Activated CD4-positive, alpha-beta T cell treated with anti-CD3 and anti-CD28 coated beads, Interleukin-2, amount 50 U/mL, for 4 hours (primary cell): ENCODE data around the gene AIPL1.

Experiments
- DNase-seq, 2 experiments: peaks; one replicate each; pipeline ENCODE4 v3.0.0-alpha.2; 2020

AIPL1 gene

GRCh38 chr17:6465206-6466003 is 30.5 kb upstream of the AIPL1 start:
- DNase-seq: no peak

GRCh38 chr17:6464446-6465041 is 29.6 kb upstream of the AIPL1 start:
- no peak for DNase-seq

GRCh38 chr17:6463616-6464445 is 28.9 kb upstream of the AIPL1 start:
- DNase-seq: no peak

- DNase-seq: no peak
Measured at GRCh38 chr17:6462692-6463091, 27.8 kb upstream of the AIPL1 start.

- DNase-seq: no peak
Measured at GRCh38 chr17:6461792-6462524, 27.0 kb upstream of the AIPL1 start.

GRCh38 chr17:6461246-6461645 is 26.3 kb upstream of the AIPL1 start:
- DNase-seq: no peak

GRCh38 chr17:6460531-6461161 is 25.7 kb upstream of the AIPL1 start:
- DNase-seq: no peak

- DNase-seq: no peak
Measured at GRCh38 chr17:6458460-6458950, 23.6 kb upstream of the AIPL1 start.

- no peak for DNase-seq
Measured at GRCh38 chr17:6457688-6458459, 23.0 kb upstream of the AIPL1 start.

GRCh38 chr17:6456914-6457687 is 22.2 kb upstream of the AIPL1 start:
- no peak for DNase-seq

- no peak for DNase-seq
Measured at GRCh38 chr17:6456321-6456720, 21.4 kb upstream of the AIPL1 start.

GRCh38 chr17:6455321-6455705 is 20.4 kb upstream of the AIPL1 start:
- DNase-seq: peak; percentile 10 to 23

GRCh38 chr17:6454495-6455320 is 19.8 kb upstream of the AIPL1 start:
- no peak for DNase-seq

GRCh38 chr17:6453279-6454024 is 18.5 kb upstream of the AIPL1 start:
- DNase-seq: no peak

GRCh38 chr17:6452471-6453266 is 17.7 kb upstream of the AIPL1 start:
- no peak for DNase-seq

- no peak for DNase-seq
Measured at GRCh38 chr17:6450926-6451832, 16.3 kb upstream of the AIPL1 start.

GRCh38 chr17:6449307-6449706 is 14.4 kb upstream of the AIPL1 start:
- no peak for DNase-seq
